Fibroblast of pulmonary artery (primary cell): ENCODE results near the gene ARHGEF6.

ENCODE experiments used
- DNase-seq: peaks from one replicate; pipeline ENCODE4 v3.0.0-alpha.2; 2010; ENCODE audit warnings: low read depth
- H3K4me3 ChIP-seq: replicated peaks from 2 replicates; pipeline ENCODE4 v1.5.1; 2011; ENCODE audit warnings: low read depth, mild to moderate bottlenecking, control low read depth, low read length, moderate library complexity
- TF ChIP-seq, protein P1 (sequence below): IDR thresholded peaks from 2 replicates; pipeline ENCODE4 v1.5.1; 2011; ENCODE audit warnings: mild to moderate bottlenecking, control low read depth, low read length, inconsistent platforms; ENCODE audit errors: missing control alignments

The ARHGEF6 gene, protein sequence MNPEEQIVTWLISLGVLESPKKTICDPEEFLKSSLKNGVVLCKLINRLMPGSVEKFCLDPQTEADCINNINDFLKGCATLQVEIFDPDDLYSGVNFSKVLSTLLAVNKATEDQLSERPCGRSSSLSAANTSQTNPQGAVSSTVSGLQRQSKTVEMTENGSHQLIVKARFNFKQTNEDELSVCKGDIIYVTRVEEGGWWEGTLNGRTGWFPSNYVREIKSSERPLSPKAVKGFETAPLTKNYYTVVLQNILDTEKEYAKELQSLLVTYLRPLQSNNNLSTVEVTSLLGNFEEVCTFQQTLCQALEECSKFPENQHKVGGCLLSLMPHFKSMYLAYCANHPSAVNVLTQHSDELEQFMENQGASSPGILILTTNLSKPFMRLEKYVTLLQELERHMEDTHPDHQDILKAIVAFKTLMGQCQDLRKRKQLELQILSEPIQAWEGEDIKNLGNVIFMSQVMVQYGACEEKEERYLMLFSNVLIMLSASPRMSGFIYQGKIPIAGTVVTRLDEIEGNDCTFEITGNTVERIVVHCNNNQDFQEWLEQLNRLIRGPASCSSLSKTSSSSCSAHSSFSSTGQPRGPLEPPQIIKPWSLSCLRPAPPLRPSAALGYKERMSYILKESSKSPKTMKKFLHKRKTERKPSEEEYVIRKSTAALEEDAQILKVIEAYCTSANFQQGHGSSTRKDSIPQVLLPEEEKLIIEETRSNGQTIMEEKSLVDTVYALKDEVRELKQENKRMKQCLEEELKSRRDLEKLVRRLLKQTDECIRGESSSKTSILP

DNA sequence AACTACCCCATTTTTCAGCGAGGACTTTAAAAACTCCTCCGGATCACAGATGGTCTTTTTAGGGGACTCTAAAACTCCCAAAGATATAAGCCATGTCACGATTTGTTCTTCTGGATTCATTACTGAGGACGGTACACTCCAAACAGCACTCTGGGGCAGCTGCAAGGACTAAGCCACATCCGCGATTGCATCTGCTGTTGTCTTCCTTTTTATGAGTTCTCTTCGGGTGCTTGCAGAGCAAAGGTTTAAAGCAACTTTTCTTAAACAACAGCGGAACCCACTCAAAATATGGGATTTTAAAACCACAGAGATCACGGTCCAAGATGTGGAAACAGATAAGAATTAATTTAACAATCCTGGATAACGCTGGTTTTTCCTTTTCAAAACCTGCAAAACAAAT lies at the start of gene ARHGEF6:
TSS of gene ARHGEF6 (minus strand) at position 170 of the 400 bp plus-strand sequence. CDS start at position 120, 50 bp downstream.
- no peak within 1 kb of the TSS for H3K4me3 ChIP-seq
- TF ChIP-seq, protein P1, sequence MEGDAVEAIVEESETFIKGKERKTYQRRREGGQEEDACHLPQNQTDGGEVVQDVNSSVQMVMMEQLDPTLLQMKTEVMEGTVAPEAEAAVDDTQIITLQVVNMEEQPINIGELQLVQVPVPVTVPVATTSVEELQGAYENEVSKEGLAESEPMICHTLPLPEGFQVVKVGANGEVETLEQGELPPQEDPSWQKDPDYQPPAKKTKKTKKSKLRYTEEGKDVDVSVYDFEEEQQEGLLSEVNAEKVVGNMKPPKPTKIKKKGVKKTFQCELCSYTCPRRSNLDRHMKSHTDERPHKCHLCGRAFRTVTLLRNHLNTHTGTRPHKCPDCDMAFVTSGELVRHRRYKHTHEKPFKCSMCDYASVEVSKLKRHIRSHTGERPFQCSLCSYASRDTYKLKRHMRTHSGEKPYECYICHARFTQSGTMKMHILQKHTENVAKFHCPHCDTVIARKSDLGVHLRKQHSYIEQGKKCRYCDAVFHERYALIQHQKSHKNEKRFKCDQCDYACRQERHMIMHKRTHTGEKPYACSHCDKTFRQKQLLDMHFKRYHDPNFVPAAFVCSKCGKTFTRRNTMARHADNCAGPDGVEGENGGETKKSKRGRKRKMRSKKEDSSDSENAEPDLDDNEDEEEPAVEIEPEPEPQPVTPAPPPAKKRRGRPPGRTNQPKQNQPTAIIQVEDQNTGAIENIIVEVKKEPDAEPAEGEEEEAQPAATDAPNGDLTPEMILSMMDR, result no peak
- DNase-seq, result no peak

DNA sequence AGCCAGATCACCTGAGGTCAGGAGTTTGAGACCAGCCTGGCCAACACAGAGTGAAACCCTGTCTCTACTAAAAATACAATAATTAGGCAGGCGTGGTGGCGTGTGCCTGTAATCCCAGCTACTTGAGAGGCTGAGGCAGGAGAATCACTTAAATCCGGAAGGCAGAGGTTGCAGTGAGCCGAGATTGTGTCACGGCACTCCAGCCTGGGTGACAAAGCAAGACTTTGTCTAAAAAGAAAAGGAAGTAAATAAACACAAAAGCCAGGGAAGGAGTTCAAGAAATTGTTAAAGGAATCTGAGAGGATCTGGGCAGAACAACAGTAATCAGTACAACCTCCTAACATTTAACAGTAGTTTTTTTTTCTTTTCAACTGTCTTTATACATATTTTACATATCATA lies 48.7 kb upstream of the ARHGEF6 start:
- TF ChIP-seq, protein P1, result no peak
- no peak for DNase-seq
- no peak overlapping the region for H3K4me3 ChIP-seq

DNA sequence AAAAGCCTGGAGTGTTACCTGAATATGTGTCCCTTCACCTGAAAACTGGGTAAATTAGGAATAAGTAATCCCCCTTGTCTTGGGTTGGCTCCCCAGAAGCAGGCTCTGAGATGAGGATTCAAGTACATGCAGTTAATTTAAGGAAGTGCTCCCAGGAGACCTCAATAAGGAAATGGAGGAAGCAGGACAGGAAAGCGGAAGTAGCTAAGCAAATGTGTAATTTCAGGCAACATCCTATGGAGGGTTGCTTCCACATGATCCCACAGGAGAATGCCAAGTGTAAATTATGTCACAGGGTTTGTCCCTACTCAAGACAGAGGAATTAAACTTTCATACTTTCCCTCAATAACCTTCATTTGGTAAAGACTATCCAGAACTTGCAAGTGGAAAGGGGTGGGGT lies 48.1 kb upstream of the ARHGEF6 start:
- H3K4me3 ChIP-seq, result no peak overlapping the region
- no peak for DNase-seq
- TF ChIP-seq, protein P1, result no peak

DNA sequence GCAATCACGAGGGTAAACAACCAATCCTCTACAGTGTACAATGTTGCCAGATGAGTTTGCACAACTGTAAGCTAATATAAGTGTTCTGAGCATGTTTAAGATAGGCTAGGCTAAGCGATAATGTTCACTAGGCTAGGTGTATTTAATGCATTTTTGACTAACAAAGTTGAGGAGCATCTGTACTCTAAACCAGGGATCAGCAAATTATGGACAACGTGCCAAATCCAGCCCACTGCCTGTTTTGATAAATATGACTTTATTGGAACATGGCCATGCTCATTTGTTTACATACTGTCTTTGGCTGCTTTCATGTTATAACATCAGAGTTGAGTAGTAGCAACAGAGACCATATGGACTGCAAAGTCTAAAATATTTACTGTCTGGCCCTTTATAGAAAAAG lies 46.3 kb upstream of the ARHGEF6 start:
- TF ChIP-seq, protein P1, result no peak
- H3K4me3 ChIP-seq, result no peak overlapping the region
- no peak for DNase-seq

DNA sequence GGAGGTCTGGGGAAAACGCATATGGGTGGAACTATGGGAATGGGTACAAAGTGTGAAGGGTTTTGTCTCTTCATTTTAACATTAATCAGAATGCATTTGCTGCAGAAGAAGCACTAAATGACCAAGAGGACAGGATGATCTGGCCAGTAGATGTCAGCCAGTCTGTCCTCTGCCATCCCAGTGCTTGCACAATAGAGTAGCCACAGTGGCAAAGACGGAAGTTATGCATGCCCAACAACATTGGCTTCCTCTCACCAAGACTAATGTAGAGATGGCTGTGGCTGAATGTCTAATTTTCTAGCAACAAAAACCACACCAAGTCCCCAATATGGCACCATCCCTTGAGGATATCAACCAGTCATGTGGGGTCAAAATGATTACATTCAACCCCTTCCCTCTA lies 45.0 kb upstream of the ARHGEF6 start:
- H3K4me3 ChIP-seq, result no peak overlapping the region
- TF ChIP-seq, protein P1, result no peak
- no peak for DNase-seq

DNA sequence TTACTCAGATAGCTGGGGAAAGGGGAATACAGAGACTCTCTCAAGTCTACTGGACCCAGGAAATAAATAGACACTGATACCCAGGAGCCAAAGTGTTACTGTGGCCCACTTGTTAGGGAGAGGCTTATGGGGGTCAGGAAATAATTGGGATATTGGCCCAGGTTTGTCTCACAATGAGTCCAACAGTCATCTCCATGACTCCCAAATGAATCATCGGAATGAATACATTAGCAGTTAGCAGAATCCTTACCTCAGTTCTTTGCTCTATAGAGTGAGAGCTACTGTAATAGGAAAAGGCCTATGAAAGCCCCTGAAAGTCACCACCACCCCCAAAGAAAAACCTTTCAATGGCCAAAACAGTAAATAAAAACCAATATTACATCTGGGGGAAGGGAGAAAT lies 42.4 kb upstream of the ARHGEF6 start:
- no peak for DNase-seq
- H3K4me3 ChIP-seq, result no peak overlapping the region
- TF ChIP-seq, protein P1, result no peak
